Stimulated activated CD4-positive, alpha-beta T cell treated with anti-CD3 and anti-CD28 coated beads, Interleukin-1b, Interleukin-23, amount 100 ng/mL, for 1 hour (primary cell): ENCODE results near the gene GTPBP1.

ENCODE experiments used
- DNase-seq, 2 donors: peaks; one replicate each; pipeline ENCODE4 v3.0.0-alpha.2; 2020; ENCODE audit warnings: low read depth in 2 of 2

Gene GTPBP1

DNA sequence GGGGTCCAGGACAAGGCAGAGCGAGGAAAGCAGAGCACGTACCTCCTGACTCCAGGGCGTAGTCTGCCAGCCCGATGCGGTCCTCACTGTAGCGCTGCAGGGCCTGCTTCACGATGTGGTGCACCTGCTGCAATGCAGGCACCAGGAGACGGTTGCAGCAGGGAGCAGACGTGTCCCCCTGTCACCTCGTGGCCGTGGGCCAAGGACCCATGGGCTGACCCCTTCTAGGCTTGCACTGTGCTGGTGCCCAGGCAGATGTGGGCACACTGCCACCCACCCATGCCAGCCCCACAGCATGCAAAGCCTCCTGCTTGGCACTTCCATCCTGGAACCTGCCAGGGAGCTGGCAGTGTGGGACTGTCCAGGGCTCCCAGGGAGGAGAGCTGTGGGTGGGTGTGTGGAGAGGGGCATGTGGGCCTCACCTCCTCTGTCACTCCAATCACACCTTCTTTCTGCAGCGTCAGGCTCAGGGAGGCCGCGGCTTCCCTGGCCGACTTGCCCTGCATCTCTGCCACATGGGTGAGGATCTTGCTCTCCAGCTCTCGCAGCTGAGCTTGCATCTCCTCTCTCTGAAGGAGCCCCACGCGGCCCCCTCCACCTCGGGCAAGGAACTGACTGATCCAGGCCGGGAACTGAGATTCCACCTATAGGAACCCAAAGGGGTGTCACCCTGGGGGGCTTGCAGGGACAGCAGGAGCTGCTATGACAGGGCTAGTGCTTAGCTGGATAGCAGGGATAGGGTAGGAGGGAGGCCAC, 33.7 kb downstream of the GTPBP1 start:
- DNase-seq = no peak

GRCh38 chr22:38740116-38740723, 34.5 kb downstream of the GTPBP1 start:
- no peak for DNase-seq

GRCh38 chr22:38740754-38741153, 35.0 kb downstream of the GTPBP1 start:
- DNase-seq = no peak

DNA sequence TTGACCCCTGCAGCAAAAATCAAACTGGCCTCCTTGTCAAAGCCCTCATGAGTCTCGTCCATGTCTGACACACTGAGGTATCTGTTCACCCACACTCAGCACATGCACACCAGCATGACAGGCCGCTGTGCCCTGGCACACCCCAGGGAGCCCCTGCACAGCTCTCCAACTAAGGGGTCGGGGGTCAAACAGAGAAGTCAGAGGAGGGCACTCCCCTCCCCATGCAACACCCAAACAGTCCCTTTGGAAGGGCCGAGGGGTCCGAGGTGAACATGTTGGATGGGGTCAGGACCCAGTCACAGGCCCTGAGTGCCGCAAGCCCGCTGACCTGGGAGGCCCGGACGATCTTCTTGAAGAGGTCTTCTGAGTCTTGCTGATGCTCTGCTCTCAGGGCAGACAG, 35.4 kb downstream of the GTPBP1 start:
- DNase-seq = no peak

GRCh38 chr22:38741576-38741975, 35.8 kb downstream of the GTPBP1 start:
- no peak for DNase-seq

DNA sequence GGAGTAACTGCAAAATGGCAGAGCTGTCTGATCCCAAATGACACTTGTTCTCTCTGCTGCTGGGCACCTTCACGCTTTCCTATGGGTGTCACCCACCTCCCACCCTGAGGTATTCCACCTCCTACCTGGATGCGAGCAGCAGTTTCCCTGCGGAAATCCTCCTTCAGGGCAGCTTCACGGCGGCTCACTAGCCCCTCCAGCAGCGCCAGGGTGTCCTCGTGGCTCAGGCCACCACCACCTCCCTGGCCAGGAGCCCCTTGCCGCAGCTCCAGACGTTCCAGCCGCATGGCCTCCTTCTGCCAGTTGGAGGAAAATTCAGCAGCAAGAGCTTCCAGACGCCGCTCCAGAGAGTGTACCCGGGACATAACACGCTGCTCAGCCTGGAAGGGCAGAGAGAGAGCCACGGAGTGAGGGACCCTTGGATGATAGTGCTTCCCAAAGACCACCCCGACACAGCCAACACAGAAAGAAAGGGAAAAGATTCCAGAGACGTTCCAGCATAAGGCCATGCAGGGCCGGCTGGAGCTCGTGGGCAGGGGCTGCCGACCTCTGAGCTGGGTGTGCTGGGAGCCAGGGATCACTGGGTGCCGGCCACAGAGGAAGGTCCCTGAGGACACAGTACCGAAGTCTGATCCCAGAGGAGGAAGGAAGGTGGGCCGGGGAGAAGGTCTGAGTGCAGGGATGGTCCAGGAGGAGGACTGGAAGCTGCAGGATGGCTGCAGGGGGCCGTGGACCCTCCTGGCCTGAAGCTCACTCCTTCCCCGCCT, 36.6 kb downstream of the GTPBP1 start:
- DNase-seq = no peak

DNA sequence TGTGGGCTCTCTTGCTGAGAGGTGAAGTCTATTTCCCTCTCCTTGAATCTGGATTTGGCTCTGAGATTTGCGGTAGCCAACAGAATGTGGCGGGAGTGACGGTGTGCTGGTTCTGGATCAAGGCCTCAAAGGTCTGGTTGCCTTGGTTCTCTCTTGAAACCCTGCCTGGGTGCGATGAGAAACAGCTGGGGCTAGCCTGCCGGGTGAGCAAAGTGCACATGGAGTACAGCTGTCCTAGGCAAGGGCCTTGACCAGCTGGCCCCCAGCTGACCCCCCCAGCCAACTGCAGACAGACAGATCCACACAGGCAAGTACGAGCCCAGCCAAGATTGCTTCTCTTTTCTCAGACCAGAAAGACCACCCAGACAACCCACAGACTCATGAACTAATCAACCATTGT, 39.2 kb downstream of the GTPBP1 start:
- no peak for DNase-seq

- DNase-seq = no peak
These were observed 40.1 kb downstream of the GTPBP1 start for GRCh38 chr22:38745676-38746460.

GRCh38 chr22:38748487-38749136, 42.9 kb downstream of the GTPBP1 start:
- no peak for DNase-seq

- DNase-seq = no peak
These were observed 44.4 kb downstream of the GTPBP1 start for GRCh38 chr22:38750104-38750503.

DNA sequence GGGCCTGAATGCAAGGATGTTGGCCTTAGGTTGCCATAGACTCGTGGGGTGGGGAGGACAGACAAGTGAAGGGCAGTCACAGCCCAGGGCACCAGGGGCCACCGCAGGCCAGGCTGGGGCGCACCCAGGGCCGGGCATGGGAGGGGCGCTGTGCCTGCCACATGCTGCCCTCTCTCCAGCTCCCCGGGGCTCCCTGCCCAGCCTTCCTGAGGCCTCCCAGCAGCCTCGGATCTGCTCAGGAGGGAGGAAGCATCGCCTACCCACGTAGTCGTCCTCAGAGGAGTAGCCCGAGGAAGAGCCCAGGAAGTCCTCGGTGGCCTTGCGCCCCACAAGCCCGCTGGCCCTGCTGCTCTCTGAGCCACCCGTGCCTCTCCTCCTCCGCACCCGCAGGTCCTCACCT, 44.9 kb downstream of the GTPBP1 start:
- no peak for DNase-seq

GRCh38 chr22:38751066-38751421, 45.3 kb downstream of the GTPBP1 start:
- no peak for DNase-seq

DNA sequence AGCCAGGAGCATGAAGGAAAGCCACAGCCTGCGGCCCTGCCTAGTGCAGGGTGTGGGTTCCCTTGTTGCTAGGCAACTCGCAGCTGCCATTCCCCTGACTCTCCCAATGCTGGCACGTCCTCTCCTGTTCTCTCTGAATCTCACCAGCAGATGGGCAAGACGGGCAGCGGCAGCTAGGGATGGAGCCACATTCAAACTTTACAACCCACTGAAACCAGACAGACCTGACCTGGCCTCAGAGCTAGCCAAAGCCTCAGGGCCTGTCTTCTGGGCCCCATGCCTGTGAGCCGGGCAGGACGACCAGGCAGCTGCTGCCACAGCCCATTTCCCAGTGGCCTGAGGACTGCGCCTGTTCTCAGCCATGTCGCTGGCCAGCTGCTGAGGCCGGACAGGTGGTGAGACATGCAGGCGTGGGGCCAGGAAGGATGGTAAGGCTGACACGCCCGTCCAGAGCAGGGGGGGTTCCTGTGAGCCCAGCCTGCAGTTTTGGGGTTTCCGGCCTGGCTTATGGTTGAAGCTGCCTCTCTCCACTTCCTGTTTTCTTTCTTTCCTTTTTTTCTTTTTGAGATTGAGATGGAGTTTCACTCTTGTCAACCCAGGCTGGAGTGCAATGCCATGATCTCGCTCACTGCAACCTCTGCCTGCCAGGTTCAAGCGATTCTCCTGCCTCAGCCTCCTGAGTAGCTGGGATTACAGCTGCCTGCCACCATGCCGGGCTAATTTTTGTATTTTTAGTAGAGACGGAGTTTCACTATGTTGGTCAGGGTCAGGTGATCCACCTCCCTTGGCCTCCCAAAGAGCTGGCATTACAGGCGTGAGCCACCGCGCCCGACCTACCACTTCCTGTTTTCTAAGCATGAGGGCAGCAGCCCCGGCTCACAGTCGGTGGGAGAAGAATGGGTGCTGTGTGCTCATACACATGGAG, 45.9 kb downstream of the GTPBP1 start:
- DNase-seq = no peak

- no peak for DNase-seq
These were observed 48.4 kb downstream of the GTPBP1 start for GRCh38 chr22:38753948-38754750.

- DNase-seq = no peak
These were observed 49.0 kb downstream of the GTPBP1 start for GRCh38 chr22:38754751-38755154.

- DNase-seq = no peak
These were observed 49.6 kb downstream of the GTPBP1 start for GRCh38 chr22:38755155-38755910.

DNA sequence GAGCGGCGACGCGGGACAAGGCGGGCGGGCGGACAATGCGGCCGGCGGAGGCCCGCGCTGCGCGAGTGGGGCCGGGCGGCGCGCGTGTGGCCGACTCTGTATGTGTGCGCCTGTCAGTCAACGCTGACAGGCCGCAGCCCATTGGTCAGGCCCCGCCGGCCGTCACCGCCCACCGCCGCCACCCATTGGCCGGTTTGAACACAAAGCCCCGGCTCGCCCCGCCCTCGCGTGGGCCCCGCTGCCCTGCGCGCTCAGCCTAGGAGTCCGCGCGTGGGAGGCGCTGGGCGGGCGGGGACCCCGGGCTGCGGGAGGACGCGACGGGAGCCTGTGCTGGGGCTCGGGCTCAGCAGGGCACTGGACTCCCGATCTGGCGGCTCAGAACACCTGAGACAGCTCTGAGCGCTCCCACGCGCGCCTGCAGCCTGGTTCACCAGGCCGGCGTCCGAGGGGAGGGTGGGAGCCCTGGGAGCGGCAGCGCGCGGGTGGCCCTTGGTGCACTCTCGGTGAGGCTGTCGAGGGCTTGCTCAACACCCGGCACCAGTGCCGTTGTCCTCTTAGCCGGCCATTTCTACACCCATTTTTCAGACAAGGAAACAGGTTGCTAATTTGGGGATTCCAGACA, 50.3 kb downstream of the GTPBP1 start, which contains the start of gene SUN2:
SUN2 (minus strand) TSS at position 88 of the 622 bp plus-strand sequence. CDS start 3,370 bp downstream, outside the sequence.
- DNase-seq = peak; percentile 87 to 90
